Smooth muscle cell (in vitro differentiated cells): ENCODE data around the gene CAMK2D. TPM values are rescaled to one million over a fixed set of nuclear protein-coding genes. Genes with fewer than 3 reads are reported as not detected.

Experiments
- DNase-seq: peaks from one replicate; lab custom pipeline; 2025; ENCODE audit not compliant: unreplicated experiment; lab: John Stamatoyannopoulos, UW
- H2AFZ ChIP-seq: fragments of 200-600 bp; sonication (generic); 2 replicates; pipeline ENCODE4 v1.6.0; 2016; ENCODE audit warnings: antibody characterized with exemption, low read depth, mild to moderate bottlenecking
- H3F3A ChIP-seq: fragments of 200-600 bp; sonication (generic); 2 replicates; pipeline ENCODE4 v1.6.0; 2017; ENCODE audit warnings: antibody characterized with exemption, low read depth
- H3K27ac ChIP-seq: fragments of 200-600 bp; sonication (generic); 2 replicates; pipeline ENCODE4 v1.5.1; 2016; ENCODE audit warnings: low read depth, mild to moderate bottlenecking
- H3K27me3 ChIP-seq: fragments of 200-600 bp; sonication (generic); 2 replicates; pipeline ENCODE4 v1.6.1; 2016; ENCODE audit warnings: low read depth, mild to moderate bottlenecking
- H3K36me3 ChIP-seq: fragments of 200-600 bp; sonication (generic); 2 replicates; pipeline ENCODE4 v1.5.1; 2016; ENCODE audit warnings: low read depth
- H3K4me1 ChIP-seq: fragments of 200-600 bp; sonication (generic); 2 replicates; pipeline ENCODE4 v1.5.1; 2016; ENCODE audit warnings: low read depth
- H3K4me2 ChIP-seq: fragments of 200-600 bp; sonication (generic); 2 replicates; pipeline ENCODE4 v1.6.0; 2016; ENCODE audit warnings: mild to moderate bottlenecking
- H3K4me3 ChIP-seq: fragments of 200-600 bp; sonication (generic); 2 replicates; pipeline ENCODE4 v1.5.1; 2016; ENCODE audit warnings: mild to moderate bottlenecking
- H3K79me2 ChIP-seq: fragments of 200-600 bp; sonication (generic); 2 replicates; pipeline ENCODE4 v1.6.0; 2016; ENCODE audit warnings: low read depth, mild to moderate bottlenecking
- H3K9ac ChIP-seq: fragments of 200-600 bp; sonication (generic); 2 replicates; pipeline ENCODE4 v1.6.0; 2016; ENCODE audit warnings: low read depth
- H3K9me3 ChIP-seq: fragments of 200-600 bp; sonication (generic); replicated peaks from 2 replicates; pipeline ENCODE4 v1.5.1; 2016; ENCODE audit warnings: low read depth
- H4K20me1 ChIP-seq: fragments of 200-600 bp; sonication (generic); 2 replicates; pipeline ENCODE4 v1.6.0; 2016; ENCODE audit warnings: low read depth
- CTCF ChIP-seq: fragments of 200-600 bp; sonication (generic); IDR thresholded peaks from 2 replicates; pipeline ENCODE4 v1.5.1; 2017; ENCODE audit warnings: borderline replicate concordance, mild to moderate bottlenecking, antibody characterized with exemption; ENCODE audit not compliant: insufficient read depth, poor library complexity, severe bottlenecking
- WGBS: methylation state at CpG from one replicate; pipeline ENCODE4 v1.1.7; 2016; ENCODE audit warnings: low lambda C conversion rate; 5-methylcytosine and 5-hydroxymethylcytosine counted together
- polyA plus RNA-seq: library from polyadenylated mRNA; unstranded; fragments of >200 nt; fragmentation: Nextera tagmentation; extraction: Ambion mirVana; gene quantifications from 2 replicates; pipeline ENCODE4 v1.2.1, GENCODE V29; 2016
- total RNA-seq: library from RNA; depleted of rRNA; stranded (reverse); fragments of >200 nt; gene quantifications from 2 replicates; pipeline ENCODE4 v1.2.3, GENCODE V29; 2014

The CAMK2D gene
- total and polyA plus RNA-seq, 2 experiments from 2014 or later = 17.2 to 36.0 TPM

- Histone ChIP-seq H3K27ac (no peak overlapping the region), H3K9ac (no peak overlapping the region), H4K20me1 (no peaks in the 10 kb centered on the region), H3K4me2 (no peak overlapping the region), H3K4me1 (peaks cover 24% of the 10 kb centered on the region), H3F3A (peaks cover 6% of the 10 kb centered on the region), H3K4me3 (no peak overlapping the region), H2AFZ (no peak overlapping the region), H3K36me3 (no peaks in the 10 kb centered on the region), H3K79me2 (no peaks in the 10 kb centered on the region), H3K27me3 (no peaks in the 10 kb centered on the region), H3K9me3 (no peaks in the 10 kb centered on the region)
- 63% methylated on average over 4 of the region's 4 CpGs for WGBS
- DNase-seq = no peak
- TF ChIP-seq CTCF = no peak
Measured at GRCh38 chr4:113447769-113448168, 313.8 kb downstream of the CAMK2D start.

GRCh38 chr4:113447061-113447460, 314.5 kb downstream of the CAMK2D start:
- H3F3A ChIP-seq = peaks cover 6% of the 10 kb centered on the region
- WGBS = 98% methylated on average over 3 of the region's 3 CpGs
- no peak for TF ChIP-seq CTCF
- H2AFZ ChIP-seq = no peak overlapping the region
- H3K4me2 ChIP-seq = no peak overlapping the region
- H3K9ac ChIP-seq = no peak overlapping the region
- H3K27me3 ChIP-seq = no peaks in the 10 kb centered on the region
- H3K79me2 ChIP-seq = no peaks in the 10 kb centered on the region
- H3K9me3 ChIP-seq = no peaks in the 10 kb centered on the region
- no peak overlapping the region for H3K4me3 ChIP-seq
- no peaks in the 10 kb centered on the region for H4K20me1 ChIP-seq
- DNase-seq = no peak
- no peaks in the 10 kb centered on the region for H3K36me3 ChIP-seq
- H3K27ac ChIP-seq = peak overlapping the region; percentile 90
- peaks cover 21% of the 10 kb centered on the region for H3K4me1 ChIP-seq

DNA sequence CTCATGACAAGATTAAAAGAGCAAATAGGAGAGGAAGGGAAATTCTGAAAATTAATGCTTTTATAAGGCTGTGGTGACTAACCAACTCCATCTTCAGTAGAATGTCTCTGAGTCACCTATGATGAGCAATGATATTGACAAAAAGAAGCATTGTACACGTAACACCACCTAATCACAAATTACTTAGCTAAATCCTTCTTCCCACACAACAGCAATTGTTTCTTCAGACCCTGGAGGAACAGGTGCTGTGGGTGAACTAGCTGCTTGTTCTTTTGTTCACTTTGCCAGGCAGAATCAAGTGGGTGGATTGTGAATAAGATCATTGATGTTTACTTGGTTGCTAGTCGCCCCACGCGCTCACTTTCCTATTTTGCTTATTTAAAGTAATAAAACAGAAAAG, 315.5 kb downstream of the CAMK2D start:
- no peaks in the 10 kb centered on the region for H3K27me3 ChIP-seq
- H3K9ac ChIP-seq = peak overlapping the region; percentile 76
- H3K79me2 ChIP-seq = no peaks in the 10 kb centered on the region
- no peak overlapping the region for H3K4me3 ChIP-seq
- peak overlapping the region; percentile 90 for H3K27ac ChIP-seq
- H3K4me1 ChIP-seq = peaks cover 21% of the 10 kb centered on the region
- WGBS = 79% methylated on average over 4 of the region's 4 CpGs
- H3K9me3 ChIP-seq = no peaks in the 10 kb centered on the region
- H3F3A ChIP-seq = peaks cover 6% of the 10 kb centered on the region
- no peak overlapping the region for H2AFZ ChIP-seq
- no peaks in the 10 kb centered on the region for H4K20me1 ChIP-seq
- H3K36me3 ChIP-seq = no peaks in the 10 kb centered on the region
- H3K4me2 ChIP-seq = peak overlapping the region; percentile 24
- no peak for DNase-seq
- TF ChIP-seq CTCF = no peak

DNA sequence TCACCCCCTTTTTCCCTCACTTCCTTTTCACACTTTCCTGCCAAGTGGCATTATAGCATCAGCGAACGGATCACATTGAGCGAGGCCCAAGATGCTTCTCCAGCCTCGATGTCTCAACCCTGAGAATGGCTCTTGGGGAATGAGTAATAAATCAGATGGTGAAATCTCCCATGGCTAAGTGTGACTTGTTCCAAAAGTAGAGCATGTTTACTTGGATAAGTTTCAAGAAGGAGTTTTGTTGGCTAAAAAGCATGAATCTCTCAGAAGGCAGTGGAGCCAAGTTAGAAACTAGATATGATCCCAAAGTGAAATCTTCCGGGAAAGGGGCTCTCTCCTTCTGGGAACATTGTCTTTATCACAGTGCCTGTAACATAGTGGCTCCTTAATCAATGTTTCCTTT, 316.3 kb downstream of the CAMK2D start:
- no peaks in the 10 kb centered on the region for H3K9me3 ChIP-seq
- peak overlapping the region; percentile 90 for H3K27ac ChIP-seq
- no peaks in the 10 kb centered on the region for H3K36me3 ChIP-seq
- peak overlapping the region; percentile 24 for H3K4me2 ChIP-seq
- H3K4me3 ChIP-seq = no peak overlapping the region
- H2AFZ ChIP-seq = no peak overlapping the region
- H3K9ac ChIP-seq = peak overlapping the region; percentile 76
- no peaks in the 10 kb centered on the region for H4K20me1 ChIP-seq
- 46% methylated on average over 5 of the region's 5 CpGs for WGBS
- H3K79me2 ChIP-seq = no peaks in the 10 kb centered on the region
- peaks cover 18% of the 10 kb centered on the region for H3K4me1 ChIP-seq
- peaks cover 6% of the 10 kb centered on the region for H3F3A ChIP-seq
- H3K27me3 ChIP-seq = no peaks in the 10 kb centered on the region
- no peak for DNase-seq
- no peak for TF ChIP-seq CTCF
